Measurements from ENCODE around the gene MRPL22. TPM values are rescaled to one million over a fixed set of nuclear protein-coding genes. Genes with fewer than 3 reads are reported as not detected.
"Not testable (repeated sequence)": the region's sequence is repeated elsewhere in the genome, so short reads cannot be mapped to it uniquely, and the experiment has no call there.

MRPL22 gene
- total RNA-seq, 1 experiment from 2014 or later: 123 TPM

DNA sequence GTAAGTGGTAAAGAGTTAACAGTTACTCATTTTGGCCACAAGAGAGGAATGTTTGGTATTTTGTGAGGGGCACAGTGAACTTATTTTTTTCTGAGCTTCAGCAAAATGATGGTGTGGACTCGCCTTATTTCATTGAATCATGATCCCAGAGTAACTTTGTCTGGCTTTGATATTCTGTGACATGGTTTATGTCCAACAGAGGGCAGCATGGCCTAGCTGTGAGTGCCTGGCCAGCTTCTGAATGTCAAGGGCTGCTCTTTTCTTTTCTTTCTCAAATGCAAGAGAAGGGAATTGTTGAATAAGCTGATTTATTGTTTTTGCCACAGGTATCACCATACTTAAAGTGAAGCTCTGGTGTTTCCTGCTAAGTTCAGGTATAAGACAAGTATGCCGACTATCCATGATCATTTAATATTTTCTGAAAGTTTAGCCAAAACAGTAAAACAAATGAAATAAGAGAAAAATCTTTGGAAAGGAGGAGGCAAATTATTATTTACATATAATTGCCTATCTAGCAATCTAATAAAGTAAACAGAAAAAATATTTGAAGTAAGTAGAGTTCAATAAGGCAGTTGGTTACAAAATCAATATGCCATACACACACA is 31.7 kb downstream of the MRPL22 start:
- peak; percentile 66 for DNase-seq (ENCODE audit: unreplicated experiment)
- BruUV-seq (replicated peaks): no TSS peak
- Mint-ChIP-seq H3K4me3 (ENCODE audit: unreplicated experiment) (no peak overlapping the region), H3K27ac (ENCODE audit: low read depth, unreplicated experiment) (no peak overlapping the region), H3K4me1 (ENCODE audit: insufficient read depth, unreplicated experiment) (no peaks in the 10 kb centered on the region), H3K36me3 (ENCODE audit: insufficient read depth, unreplicated experiment) (peaks cover 15% of the 10 kb centered on the region), H3K27me3 (ENCODE audit: insufficient read depth, unreplicated experiment) (no peaks in the 10 kb centered on the region), H3K9me3 (ENCODE audit: unreplicated experiment) (peaks cover 9% of the 10 kb centered on the region)
- intact Hi-C loops (cut with micrococcal nuclease): loop anchor here (1.0 to 5.0 kb wide), 5 partner anchors 32 to 1852 kb away; no protein-coding TSS in a partner anchor
- ChIA-PET CTCF (interaction anchor here (0.5 to 4.6 kb wide), 55 partner anchors 8 to 1848 kb away, joined by 3 to 59 read pairs (median 4); partner anchors contain the start of gene GEMIN5), POLR2A (interaction anchor here (0.8 to 1.7 kb wide), 5 partner anchors 12 to 167 kb away, joined by 3 to 4 read pairs (median 4); no protein-coding TSS in a partner anchor)
- TF ChIP-seq, protein P1, sequence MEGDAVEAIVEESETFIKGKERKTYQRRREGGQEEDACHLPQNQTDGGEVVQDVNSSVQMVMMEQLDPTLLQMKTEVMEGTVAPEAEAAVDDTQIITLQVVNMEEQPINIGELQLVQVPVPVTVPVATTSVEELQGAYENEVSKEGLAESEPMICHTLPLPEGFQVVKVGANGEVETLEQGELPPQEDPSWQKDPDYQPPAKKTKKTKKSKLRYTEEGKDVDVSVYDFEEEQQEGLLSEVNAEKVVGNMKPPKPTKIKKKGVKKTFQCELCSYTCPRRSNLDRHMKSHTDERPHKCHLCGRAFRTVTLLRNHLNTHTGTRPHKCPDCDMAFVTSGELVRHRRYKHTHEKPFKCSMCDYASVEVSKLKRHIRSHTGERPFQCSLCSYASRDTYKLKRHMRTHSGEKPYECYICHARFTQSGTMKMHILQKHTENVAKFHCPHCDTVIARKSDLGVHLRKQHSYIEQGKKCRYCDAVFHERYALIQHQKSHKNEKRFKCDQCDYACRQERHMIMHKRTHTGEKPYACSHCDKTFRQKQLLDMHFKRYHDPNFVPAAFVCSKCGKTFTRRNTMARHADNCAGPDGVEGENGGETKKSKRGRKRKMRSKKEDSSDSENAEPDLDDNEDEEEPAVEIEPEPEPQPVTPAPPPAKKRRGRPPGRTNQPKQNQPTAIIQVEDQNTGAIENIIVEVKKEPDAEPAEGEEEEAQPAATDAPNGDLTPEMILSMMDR (IDR thresholded peaks at IDR 0.05; ENCODE audit: unreplicated experiment): peak; percentile 68

DNA sequence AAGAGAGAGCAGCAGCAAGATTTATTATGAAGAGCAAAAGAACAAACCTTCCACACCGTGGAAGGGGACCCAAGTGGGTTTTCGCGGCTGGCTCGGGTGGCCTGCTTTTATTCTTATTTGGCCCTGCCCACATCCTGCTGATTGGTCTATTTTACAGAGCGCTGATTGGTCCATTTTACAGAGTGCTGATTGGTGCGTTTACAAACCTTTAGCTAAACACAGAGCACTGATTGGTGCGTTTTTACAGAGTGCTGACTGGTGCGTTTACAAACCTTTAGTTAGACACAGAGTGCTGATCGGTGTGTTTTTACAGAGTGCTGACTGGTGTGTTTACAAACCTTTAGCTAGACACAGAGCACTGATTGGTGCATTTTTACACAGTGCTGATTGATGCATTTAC is 35.2 kb downstream of the MRPL22 start:
- DNase-seq (ENCODE audit: unreplicated experiment); H3K4me3 Mint-ChIP-seq (ENCODE audit: unreplicated experiment); H3K27me3 Mint-ChIP-seq (ENCODE audit: insufficient read depth, unreplicated experiment); POLR2A ChIA-PET; H3K27ac Mint-ChIP-seq (ENCODE audit: low read depth, unreplicated experiment); H3K4me1 Mint-ChIP-seq (ENCODE audit: insufficient read depth, unreplicated experiment); H3K9me3 Mint-ChIP-seq (ENCODE audit: unreplicated experiment); intact Hi-C loops (cut with micrococcal nuclease); BruUV-seq (replicated peaks); H3K36me3 Mint-ChIP-seq (ENCODE audit: insufficient read depth, unreplicated experiment): not testable (repeated sequence)
- CTCF ChIA-PET: interaction anchor here (0.6 to 1.6 kb wide), 3 partner anchors 29 to 1849 kb away, joined by 3 to 7 read pairs (median 4); no protein-coding TSS in a partner anchor

DNA sequence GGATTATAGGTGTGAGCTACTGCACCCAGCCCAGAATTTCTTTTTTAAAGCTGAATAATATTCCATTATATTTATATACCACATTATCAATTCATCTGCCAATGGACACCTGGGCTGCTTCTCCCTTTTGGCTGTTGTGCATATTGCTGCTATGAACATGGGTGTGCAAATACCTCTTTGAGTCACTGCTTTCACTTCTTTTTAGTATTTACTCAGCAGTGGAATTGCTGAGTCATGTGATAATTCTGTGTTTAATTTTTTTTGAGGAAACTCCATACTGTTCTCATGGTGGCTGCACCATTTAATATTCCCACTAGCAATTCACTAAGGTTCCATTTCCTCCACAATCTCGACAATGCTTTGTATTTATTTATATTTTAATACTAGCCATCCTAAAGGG is 36.5 kb downstream of the MRPL22 start:
- no TSS peak for BruUV-seq (replicated peaks)
- Mint-ChIP-seq H3K27ac (ENCODE audit: low read depth, unreplicated experiment) (peak overlapping the region; percentile 24), H3K4me1 (ENCODE audit: insufficient read depth, unreplicated experiment) (no peaks in the 10 kb centered on the region), H3K27me3 (ENCODE audit: insufficient read depth, unreplicated experiment) (no peaks in the 10 kb centered on the region), H3K9me3 (ENCODE audit: unreplicated experiment) (peaks cover 9% of the 10 kb centered on the region), H3K36me3 (ENCODE audit: insufficient read depth, unreplicated experiment) (no peaks in the 10 kb centered on the region), H3K4me3 (ENCODE audit: unreplicated experiment) (no peak overlapping the region)
- peak; percentile 17 for DNase-seq (ENCODE audit: unreplicated experiment)
- POLR2A ChIA-PET: no interaction called here
- CTCF ChIA-PET: interaction anchor here (0.5 to 1.6 kb wide), 5 partner anchors 27 to 1709 kb away, joined by 3 to 7 read pairs (median 4); no protein-coding TSS in a partner anchor
- TF ChIP-seq, protein P1 (IDR thresholded peaks at IDR 0.05; ENCODE audit: unreplicated experiment): no peak
- intact Hi-C loops (cut with micrococcal nuclease): no loop called here

DNA sequence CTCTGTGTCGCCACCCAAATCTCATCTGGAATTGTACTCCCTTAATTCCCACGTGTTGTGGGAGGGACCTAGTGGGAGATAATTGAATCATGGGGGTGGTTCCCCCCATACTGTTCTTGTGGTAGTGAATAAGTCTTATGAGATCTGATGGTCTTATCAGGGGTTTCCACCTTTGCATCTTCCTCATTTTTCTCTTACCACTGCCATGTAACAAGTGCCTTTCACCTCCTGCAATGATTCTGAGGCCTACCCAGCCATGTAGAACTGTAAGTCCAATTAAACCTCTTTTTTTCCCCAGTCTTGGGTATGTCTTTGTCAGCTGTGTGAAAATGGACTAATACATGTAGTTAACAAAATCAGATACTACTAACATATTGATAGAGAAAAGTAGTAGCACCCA is 37.4 kb downstream of the MRPL22 start:
- H3K9me3 Mint-ChIP-seq (ENCODE audit: unreplicated experiment); intact Hi-C loops (cut with micrococcal nuclease); POLR2A ChIA-PET; H3K27ac Mint-ChIP-seq (ENCODE audit: low read depth, unreplicated experiment); H3K4me3 Mint-ChIP-seq (ENCODE audit: unreplicated experiment); H3K4me1 Mint-ChIP-seq (ENCODE audit: insufficient read depth, unreplicated experiment); BruUV-seq (replicated peaks); H3K36me3 Mint-ChIP-seq (ENCODE audit: insufficient read depth, unreplicated experiment); H3K27me3 Mint-ChIP-seq (ENCODE audit: insufficient read depth, unreplicated experiment); DNase-seq (ENCODE audit: unreplicated experiment): not testable (repeated sequence)
- CTCF ChIA-PET: interaction anchor here (2.6 kb wide), 1 partner anchor 10 kb away, joined by 9 read pairs; no protein-coding TSS in a partner anchor

DNA sequence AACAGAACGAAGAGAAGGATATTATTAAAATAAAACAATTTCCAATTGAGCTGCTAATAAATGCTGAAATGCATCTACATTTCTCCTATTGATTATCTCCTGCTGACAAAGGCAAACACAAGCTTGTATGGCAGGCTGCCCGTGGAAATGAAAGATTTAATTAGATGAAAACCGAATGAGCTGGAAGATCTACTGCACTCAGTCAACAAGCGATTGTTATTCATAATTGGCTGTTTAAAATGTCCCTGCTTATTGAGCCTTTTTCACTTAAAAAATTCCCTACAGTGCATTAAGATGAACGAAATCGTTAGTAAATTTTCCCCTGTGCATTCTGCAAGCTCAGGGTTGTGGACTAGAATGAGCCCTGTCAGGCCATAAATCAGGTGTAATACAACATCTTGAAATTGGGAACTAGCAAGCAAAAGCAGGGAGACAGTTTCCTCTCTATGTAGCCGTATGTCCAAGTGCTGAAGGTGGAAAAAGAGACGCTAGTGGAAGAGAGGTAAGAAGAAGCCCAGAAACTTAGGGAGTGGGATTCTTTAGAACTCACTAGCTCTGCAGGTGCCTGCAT is 44.2 kb downstream of the MRPL22 start:
- Mint-ChIP-seq H3K9me3 (ENCODE audit: unreplicated experiment) (no peaks in the 10 kb centered on the region), H3K27ac (ENCODE audit: low read depth, unreplicated experiment) (no peak overlapping the region), H3K4me1 (ENCODE audit: insufficient read depth, unreplicated experiment) (no peaks in the 10 kb centered on the region), H3K36me3 (ENCODE audit: insufficient read depth, unreplicated experiment) (no peaks in the 10 kb centered on the region), H3K27me3 (ENCODE audit: insufficient read depth, unreplicated experiment) (no peaks in the 10 kb centered on the region), H3K4me3 (ENCODE audit: unreplicated experiment) (no peak overlapping the region)
- TF ChIP-seq, protein P1 (IDR thresholded peaks at IDR 0.05; ENCODE audit: unreplicated experiment): no peak
- ChIA-PET CTCF (interaction anchor here (0.6 to 4.4 kb wide), 8 partner anchors 13 to 161 kb away, joined by 3 to 21 read pairs (median 6); no protein-coding TSS in a partner anchor), POLR2A (interaction anchor here (0.8 kb wide), 1 partner anchor 13 kb away, joined by 4 read pairs; no protein-coding TSS in a partner anchor)
- DNase-seq (ENCODE audit: unreplicated experiment): no peak
- BruUV-seq (replicated peaks): no TSS peak
- intact Hi-C loops (cut with micrococcal nuclease): no loop called here

Data from MCF 10A (cell line).